Lower leg skin (tissue), 3 donors: ENCODE results near the gene FZD7.

Experiments
- CTCF ChIP-seq, 3 donors: fragments of 450-650 bp; IDR thresholded peaks; one replicate each; pipeline ENCODE4 v1.5.1; 2016; ENCODE audit warnings: antibody characterized with exemption in 3 of 3, mild to moderate bottlenecking in 3 of 3, moderate library complexity in 2 of 3
- POLR2A ChIP-seq, 2 donors: fragments of 450-650 bp; IDR thresholded peaks; one replicate each; pipeline ENCODE4 v1.6.1; 2016 to 2017; ENCODE audit warnings: antibody characterized with exemption in 2 of 2, mild to moderate bottlenecking in 1 of 2, moderate library complexity in 1 of 2

DNA sequence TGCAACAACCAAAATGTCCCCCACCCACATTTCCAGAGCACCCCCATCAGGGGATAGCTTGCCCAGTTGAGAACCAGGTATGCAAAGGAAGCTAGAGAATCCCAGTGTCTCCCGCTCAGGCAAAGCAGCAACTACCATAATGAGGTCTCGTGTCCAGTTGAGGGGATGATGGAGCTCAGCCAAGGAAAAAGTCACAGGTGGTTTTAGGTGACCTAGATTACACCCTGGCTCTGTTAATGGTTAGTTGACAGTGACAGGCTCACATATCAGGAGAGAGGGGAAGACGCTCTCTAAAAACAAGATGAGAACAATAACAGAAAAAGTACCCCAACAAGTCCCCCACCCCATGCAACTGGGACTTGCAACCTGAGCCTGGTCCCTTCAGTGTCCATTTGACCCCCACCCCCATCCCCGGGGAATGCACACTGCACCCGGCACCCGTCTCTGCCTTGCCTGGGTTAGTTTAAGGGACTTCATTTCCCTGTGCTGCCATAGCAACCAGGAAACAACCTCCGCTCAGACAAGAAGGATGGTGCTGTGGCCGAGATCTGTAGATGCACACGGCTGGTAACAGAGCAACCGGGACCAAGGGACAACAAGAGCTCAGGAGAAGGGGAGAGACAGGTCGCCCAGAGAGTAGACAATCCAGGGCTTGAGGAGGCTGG lies 39.2 kb downstream of the FZD7 start, which contains the start of gene KIAA2012:
- no peak for TF ChIP-seq CTCF (IDR thresholded peaks at IDR 0.05)
- no peak for TF ChIP-seq POLR2A (IDR thresholded peaks at IDR 0.05)
